ENCODE measurements around the gene SLC5A9. TPM values are rescaled to one million over a fixed set of nuclear protein-coding genes. Genes with fewer than 3 reads are reported as not detected.

SLC5A9 gene
- total and polyA plus RNA-seq, 2 of the 13 experiments (the other 11 are each of a cell fraction or from before 2014, with no cell fraction given): 42.0 to 65.0 TPM

DNA sequence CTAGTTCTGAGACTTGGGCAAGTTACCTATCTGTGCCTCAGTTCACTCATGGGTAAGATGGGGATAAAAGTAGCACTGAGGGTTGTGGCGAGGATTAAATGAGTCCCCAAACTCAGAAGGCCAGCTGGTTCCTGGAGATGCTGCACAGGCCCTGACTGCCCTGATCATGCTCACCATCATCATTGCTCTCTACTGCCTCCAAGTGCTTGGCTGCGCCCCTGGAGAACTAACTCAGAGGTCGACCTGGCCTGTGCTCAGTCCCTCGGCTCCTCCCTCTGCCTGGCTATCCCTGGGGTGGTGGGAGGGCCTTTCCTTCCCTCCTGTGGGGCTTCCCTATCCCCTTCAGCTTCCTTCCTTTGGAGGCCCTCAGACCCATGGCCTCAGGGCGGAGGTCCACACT is 5.6 kb downstream of the SLC5A9 start:
- in situ Hi-C loops (cut with HindIII; ENCODE audit: extremely low pct_ligation_motif_present, low pct_unique_long_range_greater_than_20kb): no loop called here
- H3K27me3 ChIP-seq (ENCODE audit: control insufficient read depth in 1 of 2, insufficient read depth in 2 of 2, low read length in 2 of 2): no peaks in the 10 kb centered on the region
- TF ChIP-seq STAG1 (CRISPR knock-in tag; IDR thresholded peaks at IDR 0.05): peak; percentile 34
- TF ChIP-seq, protein P1, sequence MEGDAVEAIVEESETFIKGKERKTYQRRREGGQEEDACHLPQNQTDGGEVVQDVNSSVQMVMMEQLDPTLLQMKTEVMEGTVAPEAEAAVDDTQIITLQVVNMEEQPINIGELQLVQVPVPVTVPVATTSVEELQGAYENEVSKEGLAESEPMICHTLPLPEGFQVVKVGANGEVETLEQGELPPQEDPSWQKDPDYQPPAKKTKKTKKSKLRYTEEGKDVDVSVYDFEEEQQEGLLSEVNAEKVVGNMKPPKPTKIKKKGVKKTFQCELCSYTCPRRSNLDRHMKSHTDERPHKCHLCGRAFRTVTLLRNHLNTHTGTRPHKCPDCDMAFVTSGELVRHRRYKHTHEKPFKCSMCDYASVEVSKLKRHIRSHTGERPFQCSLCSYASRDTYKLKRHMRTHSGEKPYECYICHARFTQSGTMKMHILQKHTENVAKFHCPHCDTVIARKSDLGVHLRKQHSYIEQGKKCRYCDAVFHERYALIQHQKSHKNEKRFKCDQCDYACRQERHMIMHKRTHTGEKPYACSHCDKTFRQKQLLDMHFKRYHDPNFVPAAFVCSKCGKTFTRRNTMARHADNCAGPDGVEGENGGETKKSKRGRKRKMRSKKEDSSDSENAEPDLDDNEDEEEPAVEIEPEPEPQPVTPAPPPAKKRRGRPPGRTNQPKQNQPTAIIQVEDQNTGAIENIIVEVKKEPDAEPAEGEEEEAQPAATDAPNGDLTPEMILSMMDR (CRISPR knock-in tag; IDR thresholded peaks at IDR 0.05): peak; percentile 56
- TF ChIP-seq ZNF235 (CRISPR knock-in tag; IDR thresholded peaks at IDR 0.05; ENCODE audit: borderline replicate concordance): no peak
- TF ChIP-seq ZNF768 (CRISPR knock-in tag; IDR thresholded peaks at IDR 0.05): 0 out of 2 replicates have a peak, but pooled peaks have one; percentile 17
- no peaks in the 10 kb centered on the region for H4K20me1 ChIP-seq (ENCODE audit: insufficient read depth, low read length)
- H3K79me2 ChIP-seq (ENCODE audit: insufficient read depth, low read length): peaks cover 12% of the 10 kb centered on the region
- H3K27ac ChIP-seq (ENCODE audit: extremely low read length, insufficient read depth, low read length): no peak overlapping the region
- H3K4me2 ChIP-seq (ENCODE audit: low read depth, low read length): no peak overlapping the region
- no peak overlapping the region for H2AFZ ChIP-seq (ENCODE audit: low read length)
- no peaks in the 10 kb centered on the region for H3K9me3 ChIP-seq (ENCODE audit: low read length)
- peak; percentile 83 for ATAC-seq
- DNase-seq (ENCODE audit: low spot score): peak; percentile 17
- no peak overlapping the region for H3K4me3 ChIP-seq (replicated peaks in 1 of 3; ENCODE audit: insufficient read depth in 1 of 3, low read depth in 2 of 3, low read length in 3 of 3)
- 74% methylated on average over 4 of the region's 5 CpGs for WGBS (ENCODE audit: low lambda C conversion rate)
- peak; percentile 32 for FAIRE-seq
- CTCF ChIA-PET (ENCODE audit: low intra/inter-chr PET ratio, low total read pairs): no interaction called here
- POLR2A ChIA-PET: no interaction called here
- peaks cover 19 to 54% of the 10 kb centered on the region in 2 experiments for H3K36me3 ChIP-seq (replicated peaks in 1 of 2; ENCODE audit: control insufficient read depth in 1 of 2, insufficient read depth in 2 of 2, low read length in 2 of 2)
- peaks cover 45% of the 10 kb centered on the region for H3K4me1 ChIP-seq (ENCODE audit: insufficient read depth, low read length)
- no TSS peak for BruUV-seq (replicated peaks)
- intact Hi-C loops (cut with micrococcal nuclease; ENCODE audit: unreplicated experiment): no loop called here
- H3K9ac ChIP-seq (ENCODE audit: insufficient read depth, low read depth, low read length): no peak overlapping the region

DNA sequence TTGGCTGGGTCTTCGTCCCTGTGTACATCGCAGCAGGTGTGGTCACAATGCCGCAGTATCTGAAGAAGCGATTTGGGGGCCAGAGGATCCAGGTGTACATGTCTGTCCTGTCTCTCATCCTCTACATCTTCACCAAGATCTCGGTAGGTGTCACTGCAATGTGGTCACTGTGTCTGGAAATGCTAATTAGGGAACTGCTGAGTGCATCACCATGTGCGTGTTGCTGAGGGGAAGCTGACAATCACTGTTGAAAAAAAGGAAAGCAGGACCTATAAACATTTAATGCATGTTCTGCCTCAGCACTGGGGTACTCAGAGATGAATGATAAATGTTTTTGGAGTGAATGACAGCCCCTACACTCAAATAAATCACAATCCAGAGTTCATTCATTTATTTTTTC is 6.8 kb downstream of the SLC5A9 start:
- Histone ChIP-seq H3K4me1 (ENCODE audit: insufficient read depth, low read length) (peaks cover 33% of the 10 kb centered on the region), H3K27ac (ENCODE audit: extremely low read length, insufficient read depth, low read length) (no peak overlapping the region), H4K20me1 (ENCODE audit: insufficient read depth, low read length) (no peaks in the 10 kb centered on the region), H3K4me3 (replicated peaks in 1 of 3; ENCODE audit: insufficient read depth in 1 of 3, low read depth in 2 of 3, low read length in 3 of 3) (no peak overlapping the region), H3K9ac (ENCODE audit: insufficient read depth, low read depth, low read length) (no peak overlapping the region), H3K4me2 (ENCODE audit: low read depth, low read length) (no peak overlapping the region), H3K79me2 (ENCODE audit: insufficient read depth, low read length) (peaks cover 3% of the 10 kb centered on the region), H3K27me3 (ENCODE audit: control insufficient read depth in 1 of 2, insufficient read depth in 2 of 2, low read length in 2 of 2) (no peaks in the 10 kb centered on the region), H2AFZ (ENCODE audit: low read length) (no peak overlapping the region), H3K9me3 (ENCODE audit: low read length) (no peaks in the 10 kb centered on the region), H3K36me3 (replicated peaks in 1 of 2; ENCODE audit: control insufficient read depth in 1 of 2, insufficient read depth in 2 of 2, low read length in 2 of 2) (peaks cover 23 to 65% of the 10 kb centered on the region in 2 experiments)
- in situ Hi-C loops (cut with HindIII; ENCODE audit: extremely low pct_ligation_motif_present, low pct_unique_long_range_greater_than_20kb): no loop called here
- 93% methylated on average over 6 of the region's 6 CpGs for WGBS (ENCODE audit: low lambda C conversion rate)
- CTCF ChIA-PET (ENCODE audit: low intra/inter-chr PET ratio, low total read pairs): no interaction called here
- no peak for FAIRE-seq
- POLR2A ChIA-PET: no interaction called here
- BruUV-seq (replicated peaks): no TSS peak
- ATAC-seq: no peak
- intact Hi-C loops (cut with micrococcal nuclease; ENCODE audit: unreplicated experiment): no loop called here
- DNase-seq (ENCODE audit: low spot score): no peak
- TF ChIP-seq, protein P2, sequence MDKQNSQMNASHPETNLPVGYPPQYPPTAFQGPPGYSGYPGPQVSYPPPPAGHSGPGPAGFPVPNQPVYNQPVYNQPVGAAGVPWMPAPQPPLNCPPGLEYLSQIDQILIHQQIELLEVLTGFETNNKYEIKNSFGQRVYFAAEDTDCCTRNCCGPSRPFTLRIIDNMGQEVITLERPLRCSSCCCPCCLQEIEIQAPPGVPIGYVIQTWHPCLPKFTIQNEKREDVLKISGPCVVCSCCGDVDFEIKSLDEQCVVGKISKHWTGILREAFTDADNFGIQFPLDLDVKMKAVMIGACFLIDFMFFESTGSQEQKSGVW (CRISPR knock-in tag; IDR thresholded peaks at IDR 0.05; ENCODE audit: borderline replicate concordance): no peak
- no peak for TF ChIP-seq STAG1 (CRISPR knock-in tag; IDR thresholded peaks at IDR 0.05)
- TF ChIP-seq, protein P3, sequence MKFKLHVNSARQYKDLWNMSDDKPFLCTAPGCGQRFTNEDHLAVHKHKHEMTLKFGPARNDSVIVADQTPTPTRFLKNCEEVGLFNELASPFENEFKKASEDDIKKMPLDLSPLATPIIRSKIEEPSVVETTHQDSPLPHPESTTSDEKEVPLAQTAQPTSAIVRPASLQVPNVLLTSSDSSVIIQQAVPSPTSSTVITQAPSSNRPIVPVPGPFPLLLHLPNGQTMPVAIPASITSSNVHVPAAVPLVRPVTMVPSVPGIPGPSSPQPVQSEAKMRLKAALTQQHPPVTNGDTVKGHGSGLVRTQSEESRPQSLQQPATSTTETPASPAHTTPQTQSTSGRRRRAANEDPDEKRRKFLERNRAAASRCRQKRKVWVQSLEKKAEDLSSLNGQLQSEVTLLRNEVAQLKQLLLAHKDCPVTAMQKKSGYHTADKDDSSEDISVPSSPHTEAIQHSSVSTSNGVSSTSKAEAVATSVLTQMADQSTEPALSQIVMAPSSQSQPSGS (CRISPR knock-in tag; IDR thresholded peaks at IDR 0.05): no peak
- no peak for TF ChIP-seq NFE2L2 (IDR thresholded peaks at IDR 0.05; ENCODE audit: low read length)
- TF ChIP-seq, protein P4, sequence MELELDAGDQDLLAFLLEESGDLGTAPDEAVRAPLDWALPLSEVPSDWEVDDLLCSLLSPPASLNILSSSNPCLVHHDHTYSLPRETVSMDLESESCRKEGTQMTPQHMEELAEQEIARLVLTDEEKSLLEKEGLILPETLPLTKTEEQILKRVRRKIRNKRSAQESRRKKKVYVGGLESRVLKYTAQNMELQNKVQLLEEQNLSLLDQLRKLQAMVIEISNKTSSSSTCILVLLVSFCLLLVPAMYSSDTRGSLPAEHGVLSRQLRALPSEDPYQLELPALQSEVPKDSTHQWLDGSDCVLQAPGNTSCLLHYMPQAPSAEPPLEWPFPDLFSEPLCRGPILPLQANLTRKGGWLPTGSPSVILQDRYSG (CRISPR knock-in tag; IDR thresholded peaks at IDR 0.05): no peak
- TF ChIP-seq NR1H2 (CRISPR knock-in tag; IDR thresholded peaks at IDR 0.05; ENCODE audit: borderline replicate concordance, low read depth): no peak
- TF ChIP-seq ZNF569 (CRISPR knock-in tag; IDR thresholded peaks at IDR 0.05; ENCODE audit: borderline replicate concordance): no peak
- TF ChIP-seq SMYD3 (CRISPR knock-in tag; IDR thresholded peaks at IDR 0.05): no peak
- no peak for TF ChIP-seq TAF1 (CRISPR knock-in tag; IDR thresholded peaks at IDR 0.05)
- TF ChIP-seq, protein P5, sequence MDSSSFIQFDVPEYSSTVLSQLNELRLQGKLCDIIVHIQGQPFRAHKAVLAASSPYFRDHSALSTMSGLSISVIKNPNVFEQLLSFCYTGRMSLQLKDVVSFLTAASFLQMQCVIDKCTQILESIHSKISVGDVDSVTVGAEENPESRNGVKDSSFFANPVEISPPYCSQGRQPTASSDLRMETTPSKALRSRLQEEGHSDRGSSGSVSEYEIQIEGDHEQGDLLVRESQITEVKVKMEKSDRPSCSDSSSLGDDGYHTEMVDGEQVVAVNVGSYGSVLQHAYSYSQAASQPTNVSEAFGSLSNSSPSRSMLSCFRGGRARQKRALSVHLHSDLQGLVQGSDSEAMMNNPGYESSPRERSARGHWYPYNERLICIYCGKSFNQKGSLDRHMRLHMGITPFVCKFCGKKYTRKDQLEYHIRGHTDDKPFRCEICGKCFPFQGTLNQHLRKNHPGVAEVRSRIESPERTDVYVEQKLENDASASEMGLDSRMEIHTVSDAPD (CRISPR knock-in tag; IDR thresholded peaks at IDR 0.05): no peak
